Astrocyte (in vitro differentiated cells and primary cell): ENCODE data around the gene AP1B1. TPM values are rescaled to one million over a fixed set of nuclear protein-coding genes. Genes with fewer than 3 reads are reported as not detected.

Experiments used
- DNase-seq: peaks from one replicate; pipeline ENCODE4 v3.0.0-alpha.2; 2010; ENCODE audit warnings: low read depth
- FAIRE-seq: peaks from 2 replicates; lab custom pipeline; 2011; peaks lifted over from hg19 to GRCh38; lab: Jason Lieb, UNC
- H2AFZ ChIP-seq: 2 replicates; pipeline ENCODE4 v1.6.0; 2012; ENCODE audit warnings: low read depth, low read length, inconsistent platforms
- H3K27ac ChIP-seq: 2 replicates; pipeline ENCODE4 v1.5.1; 2011; ENCODE audit warnings: low read depth, low read length, inconsistent platforms
- H3K27me3 ChIP-seq: 2 replicates; pipeline ENCODE4 v1.6.0; 2011; ENCODE audit warnings: low read length, inconsistent platforms; ENCODE audit not compliant: insufficient read depth
- H3K36me3 ChIP-seq: 2 replicates; pipeline ENCODE4 v1.5.1; 2011; ENCODE audit warnings: low read length, inconsistent platforms; ENCODE audit not compliant: insufficient read depth
- H3K4me1 ChIP-seq: 2 replicates; pipeline ENCODE4 v1.5.1; 2011; ENCODE audit warnings: low read length, inconsistent platforms; ENCODE audit not compliant: insufficient read depth
- H3K4me2 ChIP-seq: 2 replicates; pipeline ENCODE4 v1.6.0; 2012; ENCODE audit warnings: low read length, inconsistent platforms
- H3K4me3 ChIP-seq: 2 replicates; pipeline ENCODE4 v1.5.1; 2011; ENCODE audit warnings: low read depth, mild to moderate bottlenecking, low read length, inconsistent platforms; ENCODE audit not compliant: insufficient read depth
- H3K79me2 ChIP-seq: 2 replicates; pipeline ENCODE4 v1.6.0; 2012; ENCODE audit warnings: mild to moderate bottlenecking, low read length, inconsistent platforms; ENCODE audit not compliant: insufficient read depth
- H3K9ac ChIP-seq: 2 replicates; pipeline ENCODE4 v1.6.0; 2012; ENCODE audit warnings: mild to moderate bottlenecking, low read length, inconsistent platforms
- H3K9me3 ChIP-seq: 2 replicates; pipeline ENCODE4 v1.5.1; 2012; ENCODE audit warnings: low read depth, mild to moderate bottlenecking, low read length, inconsistent platforms; ENCODE audit not compliant: insufficient read depth
- H4K20me1 ChIP-seq: 2 replicates; pipeline ENCODE4 v1.6.0; 2012; ENCODE audit warnings: low read length, inconsistent platforms; ENCODE audit not compliant: insufficient read depth
- H3K27ac Mint-ChIP-seq: one replicate; pipeline ENCODE4 v1.8.0; 2021; ENCODE audit warnings: mild to moderate bottlenecking, mixed read lengths; ENCODE audit not compliant: unreplicated experiment
- H3K27me3 Mint-ChIP-seq: one replicate; pipeline ENCODE4 v1.8.0; 2021; ENCODE audit warnings: low read depth, mixed read lengths; ENCODE audit not compliant: unreplicated experiment
- H3K36me3 Mint-ChIP-seq: one replicate; pipeline ENCODE4 v1.8.0; 2021; ENCODE audit warnings: low read depth, mixed read lengths; ENCODE audit not compliant: unreplicated experiment
- H3K4me1 Mint-ChIP-seq: one replicate; pipeline ENCODE4 v1.8.0; 2021; ENCODE audit warnings: low read depth, mixed read lengths; ENCODE audit not compliant: unreplicated experiment
- H3K4me3 Mint-ChIP-seq: one replicate; pipeline ENCODE4 v1.8.0; 2021; ENCODE audit warnings: mild to moderate bottlenecking, moderate library complexity, mixed read lengths; ENCODE audit not compliant: unreplicated experiment
- H3K9me3 Mint-ChIP-seq: one replicate; pipeline ENCODE4 v1.8.0; 2021; ENCODE audit warnings: mild to moderate bottlenecking, mixed read lengths; ENCODE audit not compliant: unreplicated experiment
- CTCF ChIP-seq: IDR thresholded peaks from 2 replicates; pipeline ENCODE4 v1.5.1; 2011; ENCODE audit warnings: low read depth, mild to moderate bottlenecking, inconsistent platforms, low read length, moderate library complexity; ENCODE audit not compliant: insufficient read depth
- EZH2 ChIP-seq: IDR thresholded peaks from 2 replicates; pipeline ENCODE4 v1.6.1; 2012; ENCODE audit warnings: mild to moderate bottlenecking, low read length, inconsistent platforms; ENCODE audit not compliant: insufficient read depth
- total RNA-seq: library from RNA; stranded (reverse); gene quantifications from 2 replicates; pipeline ENCODE4 v1.2.1, GENCODE V29; 2021

The AP1B1 gene
- total RNA-seq, 1 donor from 2014 or later = 69.5 TPM

- Mint-ChIP-seq H3K27ac (peak overlapping the region; percentile 23), H3K27me3 (no peaks in the 10 kb centered on the region), H3K4me3 (peak overlapping the region; percentile 84), H3K9me3 (peaks cover 2% of the 10 kb centered on the region), H3K36me3 (no peaks in the 10 kb centered on the region), H3K4me1 (peaks cover 4% of the 10 kb centered on the region)
- H3K36me3 ChIP-seq = peaks cover 2% of the 10 kb centered on the region
- TF ChIP-seq EZH2 (no peak), CTCF (no peak)
- peaks cover 34% of the 10 kb centered on the region for H3K79me2 ChIP-seq
- peak overlapping the region; percentile 84 for H3K9ac ChIP-seq
- H3K27ac ChIP-seq = no peak overlapping the region
- no peak for DNase-seq
- peak overlapping the region; percentile 90 for H2AFZ ChIP-seq
- no peak for FAIRE-seq
- peaks cover 27% of the 10 kb centered on the region for H4K20me1 ChIP-seq
- H3K4me3 ChIP-seq = no peak overlapping the region
- H3K4me2 ChIP-seq = peak overlapping the region; percentile 92
- no peaks in the 10 kb centered on the region for H3K27me3 ChIP-seq
- H3K9me3 ChIP-seq = no peaks in the 10 kb centered on the region
- H3K4me1 ChIP-seq = peaks cover 41% of the 10 kb centered on the region
These were observed 82.6 kb downstream of the AP1B1 start for GRCh38 chr22:29305836-29306174.

GRCh38 chr22:29302681-29303465 is 85.5 kb downstream of the AP1B1 start:
- no peak overlapping the region for H2AFZ ChIP-seq
- H3K36me3 ChIP-seq = peaks cover 21% of the 10 kb centered on the region
- no peak for FAIRE-seq
- peaks cover 2% of the 10 kb centered on the region for H3K9me3 Mint-ChIP-seq
- H3K27ac ChIP-seq = no peak overlapping the region
- H3K4me3 Mint-ChIP-seq = no peak overlapping the region
- DNase-seq = no peak
- H4K20me1 ChIP-seq = peaks cover 42% of the 10 kb centered on the region
- H3K27ac Mint-ChIP-seq = no peak overlapping the region
- H3K79me2 ChIP-seq = peaks cover 8% of the 10 kb centered on the region
- no peak for TF ChIP-seq CTCF
- no peak for TF ChIP-seq EZH2
- no peak overlapping the region for H3K4me3 ChIP-seq
- H3K27me3 Mint-ChIP-seq = no peaks in the 10 kb centered on the region
- peaks cover 11% of the 10 kb centered on the region for H3K36me3 Mint-ChIP-seq
- H3K4me1 Mint-ChIP-seq = no peaks in the 10 kb centered on the region
- H3K4me1 ChIP-seq = peaks cover 14% of the 10 kb centered on the region
- H3K4me2 ChIP-seq = no peak overlapping the region
- no peaks in the 10 kb centered on the region for H3K9me3 ChIP-seq
- H3K27me3 ChIP-seq = no peaks in the 10 kb centered on the region
- H3K9ac ChIP-seq = no peak overlapping the region

- Mint-ChIP-seq H3K9me3 (peaks cover 5% of the 10 kb centered on the region), H3K27me3 (no peaks in the 10 kb centered on the region), H3K27ac (no peak overlapping the region), H3K4me1 (no peaks in the 10 kb centered on the region), H3K36me3 (peaks cover 16% of the 10 kb centered on the region), H3K4me3 (no peak overlapping the region)
- Histone ChIP-seq H3K36me3 (peaks cover 26% of the 10 kb centered on the region), H3K4me3 (no peak overlapping the region), H3K27ac (no peak overlapping the region), H3K4me2 (no peak overlapping the region), H4K20me1 (peaks cover 47% of the 10 kb centered on the region), H3K27me3 (no peaks in the 10 kb centered on the region), H3K4me1 (peaks cover 9% of the 10 kb centered on the region), H3K9me3 (no peaks in the 10 kb centered on the region), H3K79me2 (peaks cover 2% of the 10 kb centered on the region), H2AFZ (no peak overlapping the region), H3K9ac (no peak overlapping the region)
- no peak for TF ChIP-seq CTCF
- no peak for TF ChIP-seq EZH2
- DNase-seq (no peak), FAIRE-seq (no peak)
These were observed 86.0 kb downstream of the AP1B1 start for GRCh38 chr22:29302402-29302680.
